Ishikawa (cell line): ENCODE data around the gene CEBPE.

ENCODE experiments used
- CEBPB ChIP-seq: IDR thresholded peaks from 2 replicates; pipeline ENCODE4 v1.6.1; 2012
- CREB1 ChIP-seq: IDR thresholded peaks from 2 replicates; pipeline ENCODE4 v1.6.1; 2012; ENCODE audit warnings: low read depth
- EGR1 ChIP-seq: IDR thresholded peaks from 2 replicates; pipeline ENCODE4 v1.6.1; 2012
- EP300 ChIP-seq: IDR thresholded peaks from 2 replicates; pipeline ENCODE4 v1.6.1; 2012; ENCODE audit warnings: borderline replicate concordance
- FOXM1 ChIP-seq: IDR thresholded peaks from 2 replicates; pipeline ENCODE4 v1.6.1; 2012; ENCODE audit warnings: low read depth, borderline replicate concordance
- NFIC ChIP-seq: IDR thresholded peaks from 2 replicates; pipeline ENCODE4 v1.6.1; 2012
- RAD21 ChIP-seq: IDR thresholded peaks from 2 replicates; pipeline ENCODE4 v1.6.1; 2012; ENCODE audit warnings: low read depth
- REST ChIP-seq: IDR thresholded peaks from 2 replicates; pipeline ENCODE4 v1.6.1; 2012; ENCODE audit warnings: low read depth, mild to moderate bottlenecking
- TAF1 ChIP-seq: IDR thresholded peaks from 2 replicates; pipeline ENCODE4 v1.6.1; 2012; ENCODE audit warnings: low read depth, mild to moderate bottlenecking
- TCF12 ChIP-seq: IDR thresholded peaks from 2 replicates; pipeline ENCODE4 v1.6.1; 2012; ENCODE audit warnings: low read depth
- TEAD4 ChIP-seq: IDR thresholded peaks from 2 replicates; pipeline ENCODE4 v1.6.1; 2012
- USF1 ChIP-seq: IDR thresholded peaks from 2 replicates; pipeline ENCODE4 v1.6.1; 2012
- YY1 ChIP-seq: IDR thresholded peaks from 2 replicates; pipeline ENCODE4 v1.6.1; 2012; ENCODE audit warnings: low read depth
- ZBTB7A ChIP-seq: IDR thresholded peaks from 2 replicates; pipeline ENCODE4 v1.6.1; 2012; ENCODE audit warnings: low read depth
- TF ChIP-seq, protein P1 (sequence below): IDR thresholded peaks from 2 replicates; pipeline ENCODE4 v1.6.1; 2012

Gene CEBPE

DNA sequence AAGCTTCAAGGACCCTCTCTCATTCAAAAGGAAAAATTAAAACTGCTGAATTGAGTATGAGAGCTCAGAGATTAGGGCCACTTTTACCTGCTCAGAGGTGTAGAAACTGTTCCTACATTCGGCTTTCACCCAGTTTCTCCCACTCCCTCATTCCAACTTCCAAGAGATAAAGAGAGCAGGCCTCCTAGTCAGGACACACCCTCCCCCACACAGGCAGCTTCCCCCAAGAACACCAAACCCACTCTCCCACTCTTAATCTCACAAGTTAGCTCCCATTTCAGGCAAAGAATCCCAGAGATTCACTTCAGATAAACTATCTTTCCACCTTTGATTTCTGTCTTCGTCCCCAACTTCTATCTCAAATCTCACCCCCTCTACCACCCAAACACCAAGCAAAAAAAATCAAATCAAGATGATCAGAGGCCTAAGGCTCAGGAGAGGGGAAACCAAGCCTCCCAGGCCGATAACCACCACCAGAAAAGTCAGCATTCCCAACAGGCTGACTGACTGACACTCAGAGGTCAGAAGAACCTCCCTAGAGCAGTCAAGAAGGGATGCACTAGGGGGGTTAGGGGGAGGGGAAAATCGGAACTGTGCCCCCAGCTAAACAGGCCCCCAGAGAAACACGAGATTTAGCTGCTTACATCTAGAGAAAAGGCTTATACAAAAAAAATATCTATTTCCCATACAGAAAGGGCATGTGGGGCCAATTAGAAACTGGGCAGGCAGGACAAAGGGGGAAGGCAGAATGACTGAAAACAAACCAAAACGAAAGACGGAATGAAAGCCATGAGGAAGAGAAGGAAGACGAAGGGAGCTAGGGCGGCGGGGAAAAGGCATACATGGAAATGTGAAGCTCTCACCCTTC, 48.6 kb downstream of the CEBPE start:
- no peak for TF ChIP-seq TCF12
- TF ChIP-seq ZBTB7A = no peak
- TF ChIP-seq CREB1 = no peak
- no peak for TF ChIP-seq EP300
- no peak for TF ChIP-seq FOXM1
- TF ChIP-seq, protein P1, sequence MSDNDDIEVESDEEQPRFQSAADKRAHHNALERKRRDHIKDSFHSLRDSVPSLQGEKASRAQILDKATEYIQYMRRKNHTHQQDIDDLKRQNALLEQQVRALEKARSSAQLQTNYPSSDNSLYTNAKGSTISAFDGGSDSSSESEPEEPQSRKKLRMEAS = no peak
- TF ChIP-seq YY1 = no peak

DNA sequence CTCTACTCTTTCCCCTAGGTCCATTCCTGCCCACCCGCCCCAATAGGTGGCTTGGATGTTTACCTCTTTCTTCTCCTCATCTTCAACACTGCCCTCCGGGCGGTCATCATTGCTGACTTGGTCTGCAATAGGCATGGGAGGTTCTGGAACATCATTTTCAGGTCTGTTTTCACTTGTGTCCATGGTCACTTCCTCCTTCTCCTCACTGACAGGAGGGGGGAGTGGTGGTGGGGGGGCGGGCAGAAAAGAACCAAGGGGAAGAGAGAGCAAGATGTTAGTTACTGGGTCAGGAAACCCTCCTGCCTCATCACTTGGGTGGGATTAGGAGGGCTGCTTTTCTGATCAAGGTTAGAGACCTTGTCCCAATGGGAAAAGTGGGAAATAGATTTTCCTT, 49.6 kb downstream of the CEBPE start:
- TF ChIP-seq ZBTB7A (no peak), CEBPB (no peak), NFIC (no peak), CREB1 (no peak)

GRCh38 chr14:23068789-23069412, 50.2 kb downstream of the CEBPE start:
- TF ChIP-seq TCF12 (no peak; the same call in 1 of the 2 replicates), TEAD4 (peak; percentile 42), CREB1 (no peak), EP300 (no peak; the same call in 1 of the 2 replicates), RAD21 (peak; percentile 73), NFIC (no peak), CEBPB (0 out of 2 replicates have a peak, but pooled peaks have one; percentile 2), REST (no peak), ZBTB7A (no peak), TAF1 (no peak), FOXM1 (no peak), YY1 (peak; percentile 64; the same call in 1 of the 2 replicates), EGR1 (no peak), USF1 (no peak)
- TF ChIP-seq, protein P1 = peak; percentile 58; the same call in 1 of the 2 replicates

GRCh38 chr14:23067847-23068788, 50.9 kb downstream of the CEBPE start:
- TF ChIP-seq RAD21 = no peak
- TF ChIP-seq, protein P1 = no peak
- TF ChIP-seq EP300 = no peak
- no peak for TF ChIP-seq REST
- TF ChIP-seq EGR1 = no peak
